H4 (cell line): ENCODE measurements around the gene FAM98B. TPM values are rescaled to one million over a fixed set of nuclear protein-coding genes. Genes with fewer than 3 reads are reported as not detected.

Source experiments
- DNase-seq: peaks from one replicate; pipeline ENCODE4 v3.0.0-alpha.2; 2015; ENCODE audit warnings: low spot score
- total RNA-seq: library from RNA; depleted of rRNA; stranded (reverse); fragments of >200 nt; shearing (Covaris generic); gene quantifications from 2 replicates; pipeline ENCODE4 v1.2.3, GENCODE V29; 2014

The FAM98B gene
- total RNA-seq, 1 experiment from 2014 or later, result 7.2 TPM

GRCh38 chr15:38508647-38509046, 54.7 kb downstream of the FAM98B start:
- no peak for DNase-seq

GRCh38 chr15:38509152-38509551, 55.2 kb downstream of the FAM98B start:
- no peak for DNase-seq

DNA sequence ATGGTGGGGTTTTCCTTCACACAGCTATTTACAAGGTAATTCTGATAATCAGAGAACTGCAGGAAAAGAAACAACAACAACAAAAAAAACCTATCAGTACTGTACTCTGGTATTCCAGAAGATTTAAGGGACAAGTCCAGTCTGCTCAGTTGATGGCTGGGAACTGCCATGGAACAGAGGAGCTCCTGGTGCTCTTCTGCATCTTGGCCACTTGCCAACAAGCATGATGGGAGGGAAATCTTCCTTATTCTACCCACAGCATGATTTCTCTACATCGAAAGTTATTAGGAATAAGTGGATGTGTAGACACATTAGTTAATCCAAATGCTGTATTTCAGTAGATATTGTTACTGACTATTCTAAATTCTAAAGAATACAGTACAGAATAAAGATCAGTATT, 59.0 kb downstream of the FAM98B start:
- DNase-seq, result no peak

- DNase-seq, result no peak
These were observed 60.7 kb downstream of the FAM98B start for GRCh38 chr15:38514601-38515000.

- DNase-seq, result no peak
These were observed 62.7 kb downstream of the FAM98B start for GRCh38 chr15:38516626-38517025.

DNA sequence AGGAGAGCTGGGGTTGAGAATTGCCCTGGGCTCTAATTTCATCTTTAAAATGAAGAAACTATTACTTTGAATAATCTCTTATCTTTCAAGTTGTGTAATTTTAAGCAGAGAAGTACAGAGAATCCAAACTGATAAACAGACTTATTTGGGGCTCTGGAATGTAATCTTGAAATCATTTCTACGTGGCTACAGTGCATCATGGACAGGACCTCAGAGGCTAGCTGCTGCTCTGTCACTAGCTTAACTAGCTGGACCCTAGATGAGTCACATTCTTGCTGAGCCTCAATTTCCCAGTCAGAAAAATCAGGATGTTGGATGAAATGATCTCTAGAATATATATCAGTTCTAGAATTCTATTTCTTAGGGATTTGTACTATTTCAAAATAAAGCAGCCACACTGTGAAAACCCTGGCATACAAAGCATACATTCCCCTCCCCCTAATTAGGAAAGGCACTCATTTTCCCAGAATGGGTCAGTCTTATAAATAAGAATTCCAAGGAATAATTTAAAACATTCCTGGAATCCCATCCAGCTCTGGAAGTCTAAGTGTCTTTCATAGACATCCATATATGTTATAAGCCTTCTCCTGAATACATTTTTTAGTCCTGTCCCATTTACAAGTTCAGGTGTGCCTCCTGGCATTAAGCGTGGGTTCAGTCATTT, 63.5 kb downstream of the FAM98B start:
- DNase-seq, result no peak

GRCh38 chr15:38518084-38518483, 64.2 kb downstream of the FAM98B start:
- no peak for DNase-seq

DNA sequence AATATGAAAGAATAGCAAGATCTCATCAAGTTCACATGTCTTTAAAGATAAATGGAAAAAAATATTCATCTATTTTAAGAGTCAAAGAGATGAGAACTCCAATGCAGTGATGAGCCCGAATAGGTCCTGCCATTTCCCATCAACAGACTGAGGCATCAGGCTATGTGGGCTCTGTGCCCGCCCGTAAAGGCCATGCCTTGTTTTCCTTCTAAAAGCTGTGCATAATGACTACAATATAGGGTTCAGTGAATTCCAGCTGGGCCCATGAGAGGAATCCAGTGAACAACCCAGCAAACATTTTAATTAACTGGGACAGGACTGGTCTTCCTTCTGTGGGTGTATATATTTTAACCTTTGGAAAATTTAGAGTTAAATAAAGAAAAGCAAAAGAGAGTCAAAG, 66.1 kb downstream of the FAM98B start:
- no peak for DNase-seq

GRCh38 chr15:38521316-38521715, 67.4 kb downstream of the FAM98B start:
- DNase-seq, result no peak

- no peak for DNase-seq
These were observed 69.0 kb downstream of the FAM98B start for GRCh38 chr15:38522922-38523321.

DNA sequence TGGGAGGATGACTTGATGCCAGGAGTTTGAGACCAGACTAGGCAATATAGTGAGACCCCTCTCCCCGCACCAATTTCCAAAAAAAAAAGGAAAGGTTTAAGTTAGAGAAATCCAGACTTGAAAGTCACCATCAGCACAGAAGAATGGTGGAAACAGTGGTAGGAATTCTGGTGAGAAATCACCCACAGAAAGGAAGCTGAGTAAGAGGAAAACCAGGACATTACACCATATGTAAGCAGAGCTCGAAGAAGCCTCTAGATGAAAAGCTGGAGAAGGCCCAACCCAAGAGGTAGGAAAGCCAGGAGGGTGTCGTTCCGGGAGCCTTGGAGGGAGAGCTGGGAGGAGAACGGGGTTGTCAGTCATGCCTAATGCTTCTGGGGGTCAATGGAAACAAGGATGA, 70.2 kb downstream of the FAM98B start:
- DNase-seq, result no peak

DNA sequence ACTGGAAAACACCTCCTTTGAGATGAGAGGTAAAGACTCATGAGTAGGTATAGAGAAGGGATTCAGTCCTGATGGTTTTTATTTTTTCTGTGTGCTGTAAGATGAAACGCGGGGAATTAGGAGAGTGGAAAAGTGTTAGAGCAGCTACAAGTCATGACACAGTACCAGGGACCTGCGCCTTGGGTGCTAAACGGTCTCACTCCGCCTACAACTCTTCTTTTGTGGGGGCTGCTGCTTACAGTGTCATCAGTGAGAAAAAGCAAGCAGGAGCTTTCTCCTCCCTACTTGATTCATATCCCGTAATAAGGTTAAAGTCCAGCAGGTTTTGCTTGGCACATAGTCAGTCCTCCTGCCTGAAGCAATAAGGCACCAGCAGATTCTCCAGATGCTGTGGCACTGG, 71.6 kb downstream of the FAM98B start:
- DNase-seq, result no peak

DNA sequence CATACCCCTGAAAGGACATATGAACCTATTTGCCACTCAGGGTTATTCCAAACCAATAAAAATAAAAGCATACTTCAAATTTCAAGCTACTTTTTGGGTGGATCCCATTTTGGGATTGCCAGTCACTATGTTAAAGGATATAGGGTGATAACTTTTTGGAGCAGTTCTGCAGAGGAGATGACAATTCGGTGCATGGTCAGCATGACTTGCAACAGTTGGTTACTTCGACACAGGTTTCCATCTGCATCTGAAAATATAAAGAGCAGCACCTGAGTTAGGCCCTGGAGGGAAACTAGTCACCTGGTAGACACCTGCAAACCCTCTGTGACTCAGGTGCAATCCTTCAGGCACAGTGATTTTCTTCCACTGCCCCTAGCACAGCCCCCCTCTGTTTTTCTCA, 72.2 kb downstream of the FAM98B start:
- DNase-seq, result no peak

DNA sequence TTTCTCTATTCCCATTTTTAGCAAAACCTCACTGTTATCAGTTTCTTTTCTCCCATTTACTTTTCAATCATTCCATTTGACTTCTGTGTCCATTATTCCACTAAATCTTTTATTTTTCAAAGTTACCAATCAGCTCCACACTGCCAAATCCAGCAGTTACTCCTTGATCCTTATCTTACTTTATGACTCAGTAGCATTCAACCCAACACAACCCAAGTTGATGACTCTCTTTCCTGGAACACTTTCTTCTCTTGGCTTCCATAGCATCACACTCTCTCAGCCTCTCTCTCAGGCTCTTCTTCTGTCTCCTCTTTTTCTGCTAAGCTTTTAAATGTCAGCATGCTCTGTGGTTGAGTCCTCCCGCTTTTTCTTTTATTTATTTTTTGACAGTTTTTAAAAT, 74.4 kb downstream of the FAM98B start:
- DNase-seq, result no peak

GRCh38 chr15:38530113-38530512, 76.2 kb downstream of the FAM98B start:
- DNase-seq, result no peak

- DNase-seq, result peak; percentile 86
These were observed 77.6 kb downstream of the FAM98B start for GRCh38 chr15:38531509-38531908.

DNA sequence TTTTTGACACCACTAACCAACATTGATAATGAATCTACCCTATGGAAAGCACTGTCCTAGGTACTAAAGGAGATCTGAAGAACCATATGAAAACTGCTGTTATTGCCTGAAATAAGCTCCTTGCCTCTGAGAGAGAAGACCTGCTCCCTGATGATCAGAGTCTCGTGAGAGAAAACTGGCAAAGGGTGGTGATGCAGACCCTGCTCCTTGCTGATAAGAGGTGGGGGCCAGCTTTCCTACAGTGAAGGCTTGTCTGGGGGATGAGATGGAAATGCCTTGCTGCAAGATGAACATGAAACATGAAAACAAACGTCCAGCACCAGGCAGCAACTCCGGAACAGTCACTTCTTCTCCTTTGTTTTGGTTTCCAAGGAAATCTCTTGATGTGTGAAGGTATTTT, 78.8 kb downstream of the FAM98B start:
- DNase-seq, result no peak

DNA sequence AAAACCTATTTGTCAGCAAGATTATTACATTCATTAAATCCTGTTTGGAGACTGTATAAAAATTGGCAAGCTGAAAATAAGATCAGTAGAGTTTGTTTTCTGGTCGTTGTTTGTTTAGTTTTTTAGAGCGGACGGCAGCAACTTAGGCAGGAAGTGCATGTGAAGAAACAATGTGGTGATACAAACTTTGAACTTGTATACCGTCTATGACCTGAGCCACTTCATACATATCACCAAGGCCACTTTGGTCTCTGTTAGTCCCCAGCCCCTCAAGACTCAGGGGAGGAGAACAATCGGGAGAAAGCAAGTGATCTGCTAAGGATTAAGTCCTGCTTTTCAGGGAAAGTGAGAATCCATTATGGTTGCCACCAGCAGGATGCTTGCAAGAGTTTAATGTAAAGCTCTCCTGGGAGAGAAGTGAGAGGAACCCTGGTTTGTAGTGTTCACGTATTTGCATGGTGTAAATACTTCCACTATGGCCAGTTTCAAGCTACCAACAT, 79.5 kb downstream of the FAM98B start:
- no peak for DNase-seq

DNA sequence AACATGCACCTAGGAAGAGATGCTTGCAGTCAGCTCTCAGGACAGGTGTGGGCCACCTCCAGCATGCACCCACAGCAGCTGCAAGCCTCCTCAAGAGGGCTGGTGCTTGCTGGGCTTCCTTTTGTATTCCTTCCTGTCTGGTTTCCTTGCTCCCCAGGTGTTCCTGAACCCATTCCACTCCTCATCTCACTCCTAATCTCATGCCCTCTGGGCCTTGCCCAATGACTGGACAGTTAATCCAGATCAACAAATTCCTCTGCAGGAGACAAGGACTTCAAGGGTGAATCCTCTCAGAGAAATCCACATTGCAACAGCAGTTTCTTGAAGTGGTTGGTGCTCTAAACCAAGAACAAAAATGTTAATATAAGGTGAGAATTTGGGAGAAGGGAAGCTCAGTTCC, 80.0 kb downstream of the FAM98B start:
- no peak for DNase-seq

DNA sequence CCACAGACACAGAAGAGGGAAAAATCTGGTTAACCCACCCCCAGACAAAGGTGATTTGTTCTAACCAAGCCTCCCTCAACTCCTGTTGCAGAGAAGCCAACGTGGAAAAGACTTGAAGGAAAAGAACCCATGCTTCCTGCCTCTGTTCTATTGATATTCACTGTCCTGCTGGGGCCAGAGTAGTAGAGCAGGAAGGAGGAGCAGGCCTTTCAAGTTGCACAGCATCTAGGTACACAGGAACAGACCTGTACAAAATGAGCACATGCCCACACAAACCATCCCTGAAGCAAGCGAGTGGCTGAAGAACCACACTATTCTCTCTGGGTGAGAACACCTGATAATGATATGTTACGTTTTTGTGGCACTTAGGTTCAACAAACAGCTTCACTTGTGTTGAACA, 80.8 kb downstream of the FAM98B start:
- DNase-seq, result no peak

DNA sequence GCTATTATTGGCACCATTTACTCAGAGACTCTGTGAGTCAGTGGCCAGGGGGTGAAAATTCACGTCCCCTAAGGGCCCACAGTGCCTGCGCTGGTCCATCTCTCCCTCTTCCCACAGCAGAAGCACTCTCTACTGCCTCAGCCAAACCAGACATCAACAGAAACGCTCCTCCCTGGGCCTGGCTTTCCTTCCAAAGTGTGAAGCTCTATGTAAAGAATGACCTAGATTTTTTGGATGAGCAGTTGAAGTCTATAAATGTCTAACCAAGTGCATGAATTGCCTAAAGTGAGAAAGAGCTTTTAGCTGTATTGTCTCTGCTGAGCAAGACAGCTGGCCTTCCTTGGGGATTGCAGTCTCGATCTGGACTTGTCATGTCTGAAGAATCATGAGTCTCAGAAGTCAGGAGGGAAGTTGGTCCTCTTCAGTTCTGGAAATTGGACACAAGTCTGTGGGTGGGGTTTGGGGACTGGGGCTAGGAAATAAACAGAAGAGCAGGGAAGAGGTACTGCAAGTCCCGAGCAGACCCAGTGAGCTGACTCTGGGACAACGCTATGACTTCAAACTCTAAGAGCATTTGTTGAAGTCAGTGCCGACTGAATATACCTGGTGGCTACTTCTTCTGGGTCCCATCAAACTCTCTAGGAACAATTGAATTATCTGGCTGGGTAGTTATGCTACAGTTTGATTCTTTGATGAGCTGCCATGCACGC, 81.7 kb downstream of the FAM98B start:
- no peak for DNase-seq

DNA sequence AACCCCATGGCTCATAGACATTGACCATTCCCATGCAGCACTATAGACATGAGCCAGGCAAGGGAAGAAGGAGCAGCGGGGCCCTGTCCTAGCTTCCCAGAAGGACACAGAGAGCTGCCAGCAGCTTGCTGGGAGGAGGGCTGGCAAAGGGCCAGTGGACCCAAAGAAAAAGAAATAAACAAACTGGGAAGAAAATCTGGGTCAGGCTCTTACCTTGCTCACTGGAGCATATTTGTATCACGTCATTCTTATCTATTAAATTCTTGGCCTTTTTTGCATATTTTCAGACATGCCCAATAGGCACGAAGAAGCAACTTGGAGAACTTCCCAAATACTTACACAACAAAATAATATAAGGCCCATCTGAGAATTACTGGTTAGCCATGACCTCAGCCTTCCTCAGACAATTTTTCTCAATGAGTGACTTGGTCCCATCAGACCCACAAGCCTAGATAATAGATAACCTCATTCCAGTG, 82.3 kb downstream of the FAM98B start:
- DNase-seq, result peak; percentile 57
